C4-2B (cell line): ENCODE results near the gene NOTCH4.

ENCODE experiments used
- CTCF ChIP-seq: fragments of 450-650 bp; conservative IDR thresholded peaks from 2 replicates; pipeline ENCODE4 v1.5.1; 2017; ENCODE audit warnings: mild to moderate bottlenecking
- ZFX ChIP-seq: fragments of 450-650 bp; IDR thresholded peaks from 2 replicates; pipeline ENCODE4 v1.6.1; 2017

- TF ChIP-seq CTCF (no peak), ZFX (no peak)
Measured at GRCh38 chr6:32158052-32158451, 65.8 kb downstream of the NOTCH4 start.
